Measurements from ENCODE around the gene KLRF2.

KLRF2 gene, protein sequence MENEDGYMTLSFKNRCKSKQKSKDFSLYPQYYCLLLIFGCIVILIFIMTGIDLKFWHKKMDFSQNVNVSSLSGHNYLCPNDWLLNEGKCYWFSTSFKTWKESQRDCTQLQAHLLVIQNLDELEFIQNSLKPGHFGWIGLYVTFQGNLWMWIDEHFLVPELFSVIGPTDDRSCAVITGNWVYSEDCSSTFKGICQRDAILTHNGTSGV

DNA sequence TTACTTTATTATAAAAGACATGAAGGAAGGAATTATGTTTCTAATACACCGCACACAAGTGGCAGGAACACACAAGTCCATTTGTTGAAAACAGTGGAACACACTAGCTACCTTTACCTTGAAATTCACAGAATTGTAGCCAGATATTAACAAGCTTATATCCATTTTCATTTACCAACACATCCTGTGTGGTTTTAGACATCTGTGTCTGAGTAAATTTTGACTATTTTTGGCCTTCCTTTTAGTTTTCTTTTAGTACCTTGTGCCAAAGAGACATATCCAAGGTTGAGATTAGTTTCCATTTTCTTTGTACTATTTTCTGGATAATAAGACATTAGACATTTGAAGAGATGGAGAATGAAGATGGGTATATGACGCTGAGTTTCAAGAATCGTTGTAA, at the start of gene KLRF2:
Gene KLRF2 (plus strand): TSS at position 244 of the 400 bp plus-strand sequence. CDS start 107 bp downstream, at position 351.
- Histone ChIP-seq H3K4me3 (ENCODE audit: insufficient read depth, low read length, poor library complexity, severe bottlenecking) (no peak within 1 kb of the TSS), H3K27ac (ENCODE audit: low read depth, low read length) (no peak within 1 kb of the TSS), H3F3A (ENCODE audit: insufficient read depth) (no peaks in the 10 kb centered on the region), H3K4me2 (ENCODE audit: low read depth, low read length, poor library complexity, severe bottlenecking) (no peak within 1 kb of the TSS), H3K9ac (ENCODE audit: low read length) (no peak within 1 kb of the TSS), H4K20me1 (ENCODE audit: low read depth, low read length) (no peaks in the 10 kb centered on the region), H3K79me2 (ENCODE audit: insufficient read depth, low read length) (no peaks in the 10 kb centered on the region), H3K9me3 (ENCODE audit: insufficient read depth, low read length) (no peaks in the 10 kb centered on the region), H2AFZ (ENCODE audit: low read depth, low read length, severe bottlenecking) (no peak within 1 kb of the TSS), H3K27me3 (ENCODE audit: low read length) (no peaks in the 10 kb centered on the region), H3K36me3 (ENCODE audit: low read length) (no peaks in the 10 kb centered on the region), H3K9me2 (replicated peaks; ENCODE audit: insufficient read depth, low read length) (no peaks in the 10 kb centered on the region)
- TF ChIP-seq EZH2phosphoT487 (conservative IDR thresholded peaks at IDR 0.05; ENCODE audit: low read length) (no peak), CTCF (IDR thresholded peaks at IDR 0.05; ENCODE audit: insufficient read depth, low read length, poor library complexity, severe bottlenecking) (no peak)

DNA sequence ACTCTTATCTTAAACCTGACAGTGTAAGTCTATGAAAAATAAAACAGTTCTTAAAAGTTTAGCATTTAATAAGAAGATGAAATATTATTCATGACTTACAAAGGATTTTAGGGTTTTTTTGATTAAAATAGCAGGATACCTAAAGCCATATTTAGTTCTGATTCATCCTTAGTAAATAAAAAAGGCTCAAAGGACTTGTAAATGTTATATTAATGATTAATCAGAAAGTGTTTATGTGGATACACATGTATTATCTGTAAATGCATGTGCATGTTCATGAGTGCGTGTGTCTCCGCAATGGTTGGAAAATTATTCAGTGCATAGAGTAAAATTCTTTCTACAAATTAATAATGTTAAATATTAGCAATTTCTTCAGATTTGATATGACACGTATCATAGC, 49.6 kb upstream of the KLRF2 start:
- Histone ChIP-seq H3K36me3 (ENCODE audit: low read length) (no peaks in the 10 kb centered on the region), H3K4me3 (ENCODE audit: insufficient read depth, low read length, poor library complexity, severe bottlenecking) (no peak overlapping the region), H3K9me3 (ENCODE audit: insufficient read depth, low read length) (no peaks in the 10 kb centered on the region), H3K79me2 (ENCODE audit: insufficient read depth, low read length) (no peaks in the 10 kb centered on the region), H3F3A (ENCODE audit: insufficient read depth) (no peaks in the 10 kb centered on the region), H3K4me2 (ENCODE audit: low read depth, low read length, poor library complexity, severe bottlenecking) (no peak overlapping the region), H3K27me3 (ENCODE audit: low read length) (no peaks in the 10 kb centered on the region), H3K9ac (ENCODE audit: low read length) (no peak overlapping the region), H3K27ac (ENCODE audit: low read depth, low read length) (no peak overlapping the region), H2AFZ (ENCODE audit: low read depth, low read length, severe bottlenecking) (no peak overlapping the region), H3K9me2 (replicated peaks; ENCODE audit: insufficient read depth, low read length) (no peaks in the 10 kb centered on the region), H4K20me1 (ENCODE audit: low read depth, low read length) (no peaks in the 10 kb centered on the region)
- TF ChIP-seq CTCF (IDR thresholded peaks at IDR 0.05; ENCODE audit: insufficient read depth, low read length, poor library complexity, severe bottlenecking): no peak
- TF ChIP-seq EZH2phosphoT487 (conservative IDR thresholded peaks at IDR 0.05; ENCODE audit: low read length): no peak

DNA sequence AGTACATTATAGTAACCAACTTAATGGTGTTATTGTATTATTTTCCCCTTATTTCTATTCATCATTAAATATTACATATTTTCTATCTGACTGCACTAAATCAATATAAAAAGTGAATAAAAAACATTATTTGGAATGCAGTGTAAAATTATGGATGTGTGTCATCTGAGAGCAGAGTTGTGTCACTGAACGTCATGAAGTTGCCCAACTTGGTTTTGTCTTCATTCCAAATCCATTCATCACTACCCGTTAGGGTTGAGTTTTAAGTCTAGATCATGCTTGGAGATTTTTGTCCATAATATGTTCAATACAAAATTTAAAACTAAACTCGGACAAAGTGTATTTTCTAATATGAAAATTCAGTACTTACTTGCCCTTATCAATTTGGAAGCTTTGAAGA, 37.9 kb upstream of the KLRF2 start:
- Histone ChIP-seq H3K4me3 (ENCODE audit: insufficient read depth, low read length, poor library complexity, severe bottlenecking) (no peak overlapping the region), H3K4me2 (ENCODE audit: low read depth, low read length, poor library complexity, severe bottlenecking) (no peak overlapping the region), H2AFZ (ENCODE audit: low read depth, low read length, severe bottlenecking) (no peak overlapping the region), H3K9ac (ENCODE audit: low read length) (no peak overlapping the region), H3K27me3 (ENCODE audit: low read length) (no peaks in the 10 kb centered on the region), H3K79me2 (ENCODE audit: insufficient read depth, low read length) (no peaks in the 10 kb centered on the region), H3K9me2 (replicated peaks; ENCODE audit: insufficient read depth, low read length) (no peaks in the 10 kb centered on the region), H3K9me3 (ENCODE audit: insufficient read depth, low read length) (no peaks in the 10 kb centered on the region), H4K20me1 (ENCODE audit: low read depth, low read length) (no peaks in the 10 kb centered on the region), H3K27ac (ENCODE audit: low read depth, low read length) (no peak overlapping the region), H3K36me3 (ENCODE audit: low read length) (no peaks in the 10 kb centered on the region), H3F3A (ENCODE audit: insufficient read depth) (no peaks in the 10 kb centered on the region)
- no peak for TF ChIP-seq EZH2phosphoT487 (conservative IDR thresholded peaks at IDR 0.05; ENCODE audit: low read length)
- no peak for TF ChIP-seq CTCF (IDR thresholded peaks at IDR 0.05; ENCODE audit: insufficient read depth, low read length, poor library complexity, severe bottlenecking)
